ENCODE results near the gene GLA.

The GLA gene

DNA sequence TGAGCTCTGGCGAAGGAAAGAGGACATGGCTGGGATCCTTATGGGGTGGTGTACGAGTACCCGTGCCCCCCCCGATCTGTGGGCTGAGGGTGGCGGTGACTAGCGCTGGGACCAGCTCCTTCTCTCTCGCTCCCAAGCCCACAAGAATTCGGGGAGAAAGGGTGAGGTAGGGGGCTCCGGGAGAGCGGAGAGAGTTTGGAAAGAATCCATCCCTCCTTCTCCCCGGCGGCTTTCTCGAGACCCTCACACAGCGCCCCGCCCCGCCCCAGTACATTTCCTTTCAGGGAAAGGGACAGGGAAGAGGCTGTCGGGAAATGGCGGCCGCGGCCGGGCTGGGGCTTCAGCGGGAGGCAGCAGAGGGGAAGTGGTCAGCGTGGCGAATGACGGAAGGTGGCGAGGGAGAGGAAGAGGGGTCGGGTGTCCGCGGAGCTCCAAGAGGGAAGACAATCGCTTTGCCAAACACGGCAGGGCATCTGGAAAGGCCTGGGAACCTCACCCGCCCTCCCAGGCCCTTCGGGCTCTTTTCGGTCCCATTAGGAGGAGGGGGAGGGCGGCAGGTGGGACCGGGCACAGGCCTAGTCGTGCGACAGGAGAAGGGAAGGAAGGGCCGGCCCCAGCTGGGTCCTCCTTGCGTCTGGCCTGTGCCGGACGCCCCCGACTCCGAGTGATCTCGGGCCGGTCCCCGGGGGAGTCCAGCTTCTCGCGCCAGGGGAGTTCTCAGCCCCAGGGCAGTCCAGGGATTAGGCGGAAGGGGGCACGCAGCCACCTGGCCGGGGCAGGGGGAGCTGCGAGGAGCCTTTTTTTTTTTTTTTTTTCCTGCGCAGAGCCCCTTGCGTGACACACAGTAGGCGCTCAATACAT lies 10.5 kb upstream of the GLA start:
- peaks cover 25% of the 10 kb centered on the region for H3K4me1 ChIP-seq (ENCODE audit: control insufficient read depth, low read length)
- H3F3A ChIP-seq (ENCODE audit: control insufficient read depth, insufficient read depth): peaks cover 6% of the 10 kb centered on the region
- TF ChIP-seq, protein P1, sequence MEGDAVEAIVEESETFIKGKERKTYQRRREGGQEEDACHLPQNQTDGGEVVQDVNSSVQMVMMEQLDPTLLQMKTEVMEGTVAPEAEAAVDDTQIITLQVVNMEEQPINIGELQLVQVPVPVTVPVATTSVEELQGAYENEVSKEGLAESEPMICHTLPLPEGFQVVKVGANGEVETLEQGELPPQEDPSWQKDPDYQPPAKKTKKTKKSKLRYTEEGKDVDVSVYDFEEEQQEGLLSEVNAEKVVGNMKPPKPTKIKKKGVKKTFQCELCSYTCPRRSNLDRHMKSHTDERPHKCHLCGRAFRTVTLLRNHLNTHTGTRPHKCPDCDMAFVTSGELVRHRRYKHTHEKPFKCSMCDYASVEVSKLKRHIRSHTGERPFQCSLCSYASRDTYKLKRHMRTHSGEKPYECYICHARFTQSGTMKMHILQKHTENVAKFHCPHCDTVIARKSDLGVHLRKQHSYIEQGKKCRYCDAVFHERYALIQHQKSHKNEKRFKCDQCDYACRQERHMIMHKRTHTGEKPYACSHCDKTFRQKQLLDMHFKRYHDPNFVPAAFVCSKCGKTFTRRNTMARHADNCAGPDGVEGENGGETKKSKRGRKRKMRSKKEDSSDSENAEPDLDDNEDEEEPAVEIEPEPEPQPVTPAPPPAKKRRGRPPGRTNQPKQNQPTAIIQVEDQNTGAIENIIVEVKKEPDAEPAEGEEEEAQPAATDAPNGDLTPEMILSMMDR (IDR thresholded peaks at IDR 0.05; ENCODE audit: low read depth, low read length, poor library complexity, severe bottlenecking): no peak
- TF ChIP-seq EZH2phosphoT487 (IDR thresholded peaks at IDR 0.05; ENCODE audit: borderline replicate concordance, low read length): no peak
- H3K9me3 ChIP-seq (ENCODE audit: control insufficient read depth, insufficient read depth, low read length): no peaks in the 10 kb centered on the region
- H3K27ac ChIP-seq (ENCODE audit: low read depth, low read length): peak overlapping the region; percentile 1; the same call in 1 of the 2 replicates
- no peaks in the 10 kb centered on the region for H3K9me2 ChIP-seq (replicated peaks; ENCODE audit: control insufficient read depth, low read length)
- peak overlapping the region; percentile 70 for H3K4me3 ChIP-seq (ENCODE audit: low read length)
- H3K27me3 ChIP-seq (ENCODE audit: control insufficient read depth, low read length): no peaks in the 10 kb centered on the region
- no peaks in the 10 kb centered on the region for H4K20me1 ChIP-seq (ENCODE audit: control insufficient read depth, insufficient read depth, low read depth, low read length)
- H3K4me2 ChIP-seq (ENCODE audit: low read length): peak overlapping the region; percentile 70
- peaks cover 6% of the 10 kb centered on the region; the same call in 1 of the 2 replicates for H3K79me2 ChIP-seq (ENCODE audit: control insufficient read depth, low read length)
- peaks cover 12% of the 10 kb centered on the region for H3K36me3 ChIP-seq (ENCODE audit: control insufficient read depth, low read length)

DNA sequence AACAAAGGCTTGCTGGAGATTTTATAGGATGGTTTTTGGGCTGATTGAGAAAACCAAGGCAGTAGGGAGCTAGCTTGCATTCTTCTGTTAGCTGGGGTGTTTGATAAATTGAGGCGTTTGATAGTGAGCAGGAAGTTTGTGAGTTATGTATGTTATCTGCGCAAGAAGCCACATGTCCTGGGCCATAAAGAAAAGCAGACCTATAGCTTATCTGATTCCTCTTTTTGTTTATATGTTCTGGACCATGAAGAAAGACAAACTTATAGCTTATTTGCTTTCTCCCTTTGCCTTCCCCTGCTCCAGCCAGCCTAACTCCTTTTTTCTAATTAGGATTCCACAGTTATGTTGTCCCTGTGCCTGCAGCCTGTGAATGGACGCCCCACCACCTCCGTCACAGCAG lies 9.5 kb upstream of the GLA start:
- Histone ChIP-seq H3K4me2 (ENCODE audit: low read length) (no peak overlapping the region), H3K36me3 (ENCODE audit: control insufficient read depth, low read length) (peaks cover 23% of the 10 kb centered on the region), H3K9me3 (ENCODE audit: control insufficient read depth, insufficient read depth, low read length) (no peaks in the 10 kb centered on the region), H3K27me3 (ENCODE audit: control insufficient read depth, low read length) (no peaks in the 10 kb centered on the region), H3K4me3 (ENCODE audit: low read length) (no peak overlapping the region), H4K20me1 (ENCODE audit: control insufficient read depth, insufficient read depth, low read depth, low read length) (no peaks in the 10 kb centered on the region), H3K4me1 (ENCODE audit: control insufficient read depth, low read length) (peaks cover 35% of the 10 kb centered on the region), H3K9me2 (replicated peaks; ENCODE audit: control insufficient read depth, low read length) (no peaks in the 10 kb centered on the region), H3K27ac (ENCODE audit: low read depth, low read length) (no peak overlapping the region), H3K79me2 (ENCODE audit: control insufficient read depth, low read length) (peaks cover 16% of the 10 kb centered on the region), H3F3A (ENCODE audit: control insufficient read depth, insufficient read depth) (peaks cover 6% of the 10 kb centered on the region)
- TF ChIP-seq, protein P1 (IDR thresholded peaks at IDR 0.05; ENCODE audit: low read depth, low read length, poor library complexity, severe bottlenecking): no peak
- no peak for TF ChIP-seq EZH2phosphoT487 (IDR thresholded peaks at IDR 0.05; ENCODE audit: borderline replicate concordance, low read length)

DNA sequence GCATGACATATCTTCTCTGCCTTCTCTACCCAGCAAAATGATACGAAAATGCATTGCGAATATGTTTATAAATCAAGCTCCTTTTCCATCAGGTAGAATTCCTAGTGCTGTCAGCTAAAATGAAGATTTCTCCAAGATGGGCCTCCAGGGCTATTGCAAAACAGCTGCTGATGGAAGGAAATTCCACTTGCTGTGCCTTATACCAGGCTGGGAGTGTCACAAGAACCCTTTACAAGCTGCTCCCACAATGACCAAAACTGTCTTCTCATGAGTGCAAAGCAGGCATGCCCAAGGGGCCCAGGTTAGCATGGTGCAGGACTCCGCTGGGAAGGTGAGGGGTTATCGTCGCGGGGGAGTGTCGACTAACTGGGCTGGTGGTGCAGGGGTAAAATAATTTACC lies 9.0 kb upstream of the GLA start:
- Histone ChIP-seq H3K4me1 (ENCODE audit: control insufficient read depth, low read length) (peaks cover 40% of the 10 kb centered on the region), H3K4me3 (ENCODE audit: low read length) (no peak overlapping the region), H3F3A (ENCODE audit: control insufficient read depth, insufficient read depth) (peaks cover 6% of the 10 kb centered on the region), H4K20me1 (ENCODE audit: control insufficient read depth, insufficient read depth, low read depth, low read length) (no peaks in the 10 kb centered on the region), H3K27me3 (ENCODE audit: control insufficient read depth, low read length) (no peaks in the 10 kb centered on the region), H3K9me2 (replicated peaks; ENCODE audit: control insufficient read depth, low read length) (no peaks in the 10 kb centered on the region), H3K4me2 (ENCODE audit: low read length) (no peak overlapping the region), H3K9me3 (ENCODE audit: control insufficient read depth, insufficient read depth, low read length) (no peaks in the 10 kb centered on the region), H3K27ac (ENCODE audit: low read depth, low read length) (no peak overlapping the region), H3K36me3 (ENCODE audit: control insufficient read depth, low read length) (peaks cover 28% of the 10 kb centered on the region), H3K79me2 (ENCODE audit: control insufficient read depth, low read length) (peaks cover 21% of the 10 kb centered on the region)
- TF ChIP-seq, protein P1 (IDR thresholded peaks at IDR 0.05; ENCODE audit: low read depth, low read length, poor library complexity, severe bottlenecking): no peak
- no peak for TF ChIP-seq EZH2phosphoT487 (IDR thresholded peaks at IDR 0.05; ENCODE audit: borderline replicate concordance, low read length)
